Stimulated activated CD8-positive, alpha-beta memory T cell treated with anti-CD3 and anti-CD28 coated beads, Interleukin-12 subunit alpha, Interleukin-12 subunit beta, amount 100 ng/mL, for 24 hours (primary cell): ENCODE measurements around the gene ZNF597.
"Not testable (repeated sequence)": the region's sequence is repeated elsewhere in the genome, so short reads cannot be mapped to it uniquely, and the experiment has no call there.

Experiments
- DNase-seq: peaks from one replicate; pipeline ENCODE4 v3.0.0-alpha.2; 2020; ENCODE audit errors: extremely low read depth

Gene ZNF597

GRCh38 chr16:3475604-3476375 lies 32.5 kb upstream of the ZNF597 start:
- DNase-seq, result no peak

GRCh38 chr16:3474870-3475269 lies 31.6 kb upstream of the ZNF597 start:
- not testable (repeated sequence) for DNase-seq

- no peak for DNase-seq
These were observed 31.0 kb upstream of the ZNF597 start for GRCh38 chr16:3474136-3474779.

GRCh38 chr16:3473596-3473943 lies 30.3 kb upstream of the ZNF597 start:
- not testable (repeated sequence) for DNase-seq

- no peak for DNase-seq
These were observed 29.7 kb upstream of the ZNF597 start for GRCh38 chr16:3472878-3473595.

- DNase-seq, result no peak
These were observed 28.3 kb upstream of the ZNF597 start for GRCh38 chr16:3471518-3472176.

- no peak for DNase-seq
These were observed 27.4 kb upstream of the ZNF597 start for GRCh38 chr16:3470723-3471122.

- DNase-seq, result no peak
These were observed 26.4 kb upstream of the ZNF597 start for GRCh38 chr16:3469736-3470135.

GRCh38 chr16:3468501-3468900 lies 25.2 kb upstream of the ZNF597 start:
- no peak for DNase-seq

GRCh38 chr16:3467921-3468320 lies 24.6 kb upstream of the ZNF597 start:
- DNase-seq, result no peak

- no peak for DNase-seq
These were observed 23.9 kb upstream of the ZNF597 start for GRCh38 chr16:3467182-3467581.

- DNase-seq, result no peak
These were observed 22.7 kb upstream of the ZNF597 start for GRCh38 chr16:3465911-3466584.

- DNase-seq, result no peak
These were observed 22.0 kb upstream of the ZNF597 start for GRCh38 chr16:3465301-3465700.

GRCh38 chr16:3461151-3461550 lies 17.8 kb upstream of the ZNF597 start:
- no peak for DNase-seq

GRCh38 chr16:3460585-3460984 lies 17.3 kb upstream of the ZNF597 start:
- no peak for DNase-seq

- DNase-seq, result no peak
These were observed 16.8 kb upstream of the ZNF597 start for GRCh38 chr16:3460121-3460520.

GRCh38 chr16:3459401-3460090 lies 16.2 kb upstream of the ZNF597 start:
- DNase-seq, result no peak

- DNase-seq, result no peak
These were observed 15.6 kb upstream of the ZNF597 start for GRCh38 chr16:3458852-3459361.

GRCh38 chr16:3458278-3458851 lies 15.1 kb upstream of the ZNF597 start:
- DNase-seq, result no peak

- peak; percentile 66 for DNase-seq
These were observed 14.3 kb upstream of the ZNF597 start for GRCh38 chr16:3457434-3458252.
